SU-DHL-6 (cell line): ENCODE results near the gene PCSK9.
A peak's percentile ranks its signal among the peaks of the same experiment; 100 is the strongest.

Source experiments
- H2AFZ ChIP-seq: fragments of 200-600 bp; sonication (generic); 2 replicates; pipeline ENCODE4 v1.6.1; 2014; ENCODE audit warnings: low read depth, mild to moderate bottlenecking, moderate library complexity, mixed read lengths, antibody characterized with exemption, low read length; ENCODE audit not compliant: severe bottlenecking
- H3F3A ChIP-seq: fragments of 200-600 bp; shearing (Covaris generic); 2 replicates; pipeline ENCODE4 v1.6.0; 2016; ENCODE audit warnings: antibody characterized with exemption, mild to moderate bottlenecking; ENCODE audit not compliant: insufficient read depth
- H3K27ac ChIP-seq: fragments of 200-600 bp; sonication (generic); 2 replicates; pipeline ENCODE4 v1.5.1; 2016; ENCODE audit warnings: low read depth, mild to moderate bottlenecking, low read length, moderate library complexity, mixed read lengths
- H3K27me3 ChIP-seq: fragments of 200-600 bp; sonication (generic), shearing (Covaris generic); 2 replicates; pipeline ENCODE4 v1.6.0; 2014; ENCODE audit warnings: mild to moderate bottlenecking, low read length
- H3K36me3 ChIP-seq: fragments of 200-600 bp; sonication (generic); 2 replicates; pipeline ENCODE4 v1.6.1; 2014; ENCODE audit warnings: mild to moderate bottlenecking, low read length, mixed read lengths
- H3K4me2 ChIP-seq: fragments of 300-600, 200-600 bp; shearing (Covaris generic), sonication (generic); 2 replicates; pipeline ENCODE4 v1.6.0; 2014; ENCODE audit warnings: low read length, low read depth, mild to moderate bottlenecking; ENCODE audit not compliant: poor library complexity, severe bottlenecking
- H3K4me3 ChIP-seq: fragments of 200-600 bp; sonication (generic); 2 replicates; pipeline ENCODE4 v1.5.1; 2014; ENCODE audit warnings: antibody characterized with exemption, low read length, mild to moderate bottlenecking, mixed read lengths; ENCODE audit not compliant: insufficient read depth, poor library complexity, severe bottlenecking
- H3K79me2 ChIP-seq: fragments of 200-600 bp; sonication (generic); 2 replicates; pipeline ENCODE4 v1.6.1; 2014; ENCODE audit warnings: mild to moderate bottlenecking, low read length, moderate library complexity; ENCODE audit not compliant: insufficient read depth
- H3K9ac ChIP-seq: fragments of 200-600 bp; sonication (generic); 2 replicates; pipeline ENCODE4 v1.7.0; 2014; ENCODE audit warnings: mild to moderate bottlenecking, low read length
- H3K9me2 ChIP-seq: fragments of 200-600 bp; sonication (generic); replicated peaks from 2 replicates; pipeline ENCODE4 v1.6.1; 2014; ENCODE audit warnings: low read length; ENCODE audit not compliant: insufficient read depth
- H3K9me3 ChIP-seq: fragments of 200-600 bp; sonication (generic); 2 replicates; pipeline ENCODE4 v1.6.1; 2014; ENCODE audit warnings: low read length, mixed read lengths; ENCODE audit not compliant: insufficient read depth
- H4K20me1 ChIP-seq: fragments of 200-600 bp; sonication (generic); 2 replicates; pipeline ENCODE4 v1.6.1; 2014; ENCODE audit warnings: low read depth, mild to moderate bottlenecking, antibody characterized with exemption, low read length, moderate library complexity, mixed read lengths
- CTCF ChIP-seq: fragments of 200-600 bp; sonication (generic); IDR thresholded peaks from one replicate; pipeline ENCODE4 v1.5.1; 2017; ENCODE audit warnings: antibody characterized with exemption, mild to moderate bottlenecking, low read length, moderate library complexity; ENCODE audit not compliant: insufficient read depth, poor library complexity, severe bottlenecking
- EZH2phosphoT487 ChIP-seq: fragments of 200-600 bp; sonication (generic), shearing (Covaris generic); conservative IDR thresholded peaks from 2 replicates; pipeline ENCODE4 v1.6.1; 2018; ENCODE audit warnings: mild to moderate bottlenecking, antibody characterized with exemption, low read length, moderate library complexity, mixed read lengths

The PCSK9 gene

DNA sequence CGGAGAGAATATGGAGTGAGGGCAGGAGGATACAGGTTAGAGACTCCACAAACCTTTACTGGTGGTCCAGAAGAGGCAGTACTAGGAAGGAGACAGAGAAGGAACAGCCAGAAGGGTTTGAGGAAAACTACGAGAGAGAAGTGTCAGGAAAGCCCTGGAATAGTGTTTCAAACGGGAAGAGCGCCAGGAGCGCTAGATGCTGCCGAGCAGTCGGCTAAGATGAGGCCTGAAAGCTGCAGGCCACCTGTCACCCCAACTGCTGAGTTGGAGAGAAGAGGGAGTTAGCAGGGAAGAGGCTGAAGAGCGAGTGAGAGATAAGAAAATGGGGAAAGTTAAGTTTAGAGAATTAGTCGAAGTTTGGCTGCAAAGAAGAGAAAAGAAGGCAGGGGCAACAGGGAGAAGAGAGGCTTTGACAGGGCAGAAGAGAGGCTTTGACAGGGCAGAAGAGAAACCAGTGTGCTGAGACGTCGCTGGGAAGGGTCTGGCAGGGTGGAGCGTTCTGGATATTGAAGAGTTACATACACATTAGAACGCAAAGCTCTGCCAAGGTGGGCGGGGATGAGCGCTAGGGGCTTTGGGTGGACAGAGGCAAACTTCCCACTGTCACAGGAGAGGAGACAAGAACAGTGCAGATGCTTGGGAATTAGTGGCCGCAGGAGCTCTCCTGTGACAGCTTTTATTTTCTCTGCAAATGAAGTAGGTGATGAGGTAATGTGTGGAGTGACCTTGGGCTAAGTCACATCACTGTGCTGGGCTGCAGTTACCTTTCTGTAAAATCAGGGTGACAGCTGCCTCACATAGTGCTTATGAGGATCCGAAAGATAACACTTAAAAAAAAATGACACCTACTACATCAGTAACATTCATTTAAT lies 31.2 kb downstream of the PCSK9 start:
- Histone ChIP-seq H3K9me3 (no peaks in the 10 kb centered on the region), H3K9me2 (no peaks in the 10 kb centered on the region), H2AFZ (no peak overlapping the region), H3K9ac (no peak overlapping the region), H3K4me3 (no peak overlapping the region), H3K4me2 (no peak overlapping the region), H3K27me3 (no peaks in the 10 kb centered on the region), H3K79me2 (no peaks in the 10 kb centered on the region), H3K36me3 (peaks cover 3% of the 10 kb centered on the region; the same call in 1 of the 2 replicates), H4K20me1 (no peaks in the 10 kb centered on the region), H3F3A (no peaks in the 10 kb centered on the region), H3K27ac (no peak overlapping the region)
- TF ChIP-seq EZH2phosphoT487: no peak
- no peak for TF ChIP-seq CTCF

GRCh38 chr1:55071477-55071876 lies 32.1 kb downstream of the PCSK9 start:
- Histone ChIP-seq H3K4me3 (no peak overlapping the region), H3K79me2 (no peaks in the 10 kb centered on the region), H3K9me3 (no peaks in the 10 kb centered on the region), H3F3A (no peaks in the 10 kb centered on the region), H3K9ac (no peak overlapping the region), H2AFZ (no peak overlapping the region), H3K27ac (no peak overlapping the region), H3K27me3 (no peaks in the 10 kb centered on the region), H4K20me1 (no peaks in the 10 kb centered on the region), H3K4me2 (no peak overlapping the region), H3K36me3 (peaks cover 3% of the 10 kb centered on the region; the same call in 1 of the 2 replicates), H3K9me2 (no peaks in the 10 kb centered on the region)
- TF ChIP-seq CTCF (peak; percentile 47), EZH2phosphoT487 (no peak)

- H2AFZ ChIP-seq: no peak overlapping the region
- H3K27me3 ChIP-seq: no peaks in the 10 kb centered on the region
- H3K4me2 ChIP-seq: no peak overlapping the region
- H3K36me3 ChIP-seq: peaks cover 4% of the 10 kb centered on the region; the same call in 1 of the 2 replicates
- TF ChIP-seq EZH2phosphoT487: no peak
- no peak for TF ChIP-seq CTCF
- H3F3A ChIP-seq: no peaks in the 10 kb centered on the region
- no peaks in the 10 kb centered on the region for H3K79me2 ChIP-seq
- no peak overlapping the region for H3K9ac ChIP-seq
- H3K4me3 ChIP-seq: no peak overlapping the region
- H3K27ac ChIP-seq: no peak overlapping the region
- no peaks in the 10 kb centered on the region for H4K20me1 ChIP-seq
- no peaks in the 10 kb centered on the region for H3K9me3 ChIP-seq
- H3K9me2 ChIP-seq: no peaks in the 10 kb centered on the region
These were observed 34.0 kb downstream of the PCSK9 start for GRCh38 chr1:55073187-55073916.
